HG03558 (cell line): Measurements from ENCODE around the gene PTGER3.

ENCODE experiments used
- ATAC-seq: cut with Tn5 transposase; IDR thresholded peaks from one replicate; pipeline ENCODE4 v1.9.1; 2021; ENCODE audit warnings: moderate number of reproducible peaks; ENCODE audit not compliant: unreplicated experiment; ENCODE audit errors: extremely low read depth

The PTGER3 gene

DNA sequence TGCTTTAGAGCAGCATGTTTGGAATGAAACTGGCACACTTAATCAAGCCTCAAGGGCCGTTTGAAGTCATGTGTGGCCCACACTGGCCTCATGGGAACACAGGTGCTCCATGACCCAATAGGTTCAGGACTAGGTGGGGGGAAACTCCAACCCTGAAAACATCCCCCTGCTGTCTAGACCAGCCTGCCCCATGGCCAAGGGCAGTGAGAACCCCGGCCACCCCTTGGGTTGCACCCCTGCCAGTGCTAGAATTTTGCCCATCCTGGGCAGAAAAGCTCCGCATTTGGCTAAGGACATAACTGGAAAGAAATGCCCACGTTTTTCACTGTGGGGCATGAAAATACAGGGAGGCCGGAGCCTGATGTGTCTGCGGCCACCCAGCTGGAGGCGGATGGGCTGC lies 6.1 kb upstream of the PTGER3 start:
- ATAC-seq, result no peak

DNA sequence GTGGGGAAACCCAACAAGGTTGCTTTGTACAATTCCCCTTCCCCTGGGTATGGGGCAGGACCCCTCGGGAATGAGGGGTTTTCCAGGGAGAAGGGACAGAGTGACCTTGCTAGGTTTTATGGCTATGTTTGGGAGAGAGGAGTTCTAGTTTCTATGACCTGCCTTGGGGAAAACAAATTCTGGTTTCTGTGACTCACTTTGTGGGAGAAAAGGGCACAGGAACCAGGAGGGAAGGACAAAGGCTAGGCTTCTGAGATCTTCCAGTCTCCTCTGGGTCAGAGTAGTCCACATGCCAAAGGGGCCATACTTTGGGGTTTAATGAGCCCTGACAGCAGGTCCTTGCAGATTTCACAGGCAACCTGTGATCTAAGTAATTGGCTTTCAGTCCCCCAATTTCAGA lies 5.5 kb upstream of the PTGER3 start:
- ATAC-seq, result no peak

DNA sequence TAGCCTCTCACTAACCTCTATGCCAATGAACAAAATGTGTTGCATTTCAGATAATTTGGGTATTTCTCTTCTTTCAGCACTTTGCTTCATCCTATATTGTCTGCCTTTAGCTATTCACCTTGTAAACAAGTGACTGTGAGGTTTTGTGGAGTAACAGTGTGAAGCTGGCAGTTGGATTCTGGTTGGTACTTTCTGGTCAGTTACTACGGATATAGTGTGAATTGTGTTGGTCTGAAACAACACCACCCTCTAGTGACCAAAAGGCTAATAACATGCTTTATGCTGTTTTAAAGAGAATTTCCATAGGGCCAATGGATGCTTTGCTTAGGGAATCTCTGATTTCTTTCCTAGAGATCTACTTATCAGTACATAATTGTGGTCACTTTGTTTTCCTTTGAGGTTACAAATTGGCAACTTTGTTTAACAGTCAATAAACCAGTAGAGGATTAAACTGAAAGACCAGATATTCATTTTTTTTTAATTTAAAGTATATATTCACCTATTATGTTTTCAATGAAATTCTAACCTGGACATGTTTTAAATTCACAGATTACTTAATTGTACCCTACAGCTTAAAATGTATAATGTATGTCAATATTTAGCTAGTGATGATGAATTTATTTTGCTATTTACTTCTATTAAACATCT lies 2.5 kb upstream of the PTGER3 start:
- ATAC-seq, result peak; percentile 70

DNA sequence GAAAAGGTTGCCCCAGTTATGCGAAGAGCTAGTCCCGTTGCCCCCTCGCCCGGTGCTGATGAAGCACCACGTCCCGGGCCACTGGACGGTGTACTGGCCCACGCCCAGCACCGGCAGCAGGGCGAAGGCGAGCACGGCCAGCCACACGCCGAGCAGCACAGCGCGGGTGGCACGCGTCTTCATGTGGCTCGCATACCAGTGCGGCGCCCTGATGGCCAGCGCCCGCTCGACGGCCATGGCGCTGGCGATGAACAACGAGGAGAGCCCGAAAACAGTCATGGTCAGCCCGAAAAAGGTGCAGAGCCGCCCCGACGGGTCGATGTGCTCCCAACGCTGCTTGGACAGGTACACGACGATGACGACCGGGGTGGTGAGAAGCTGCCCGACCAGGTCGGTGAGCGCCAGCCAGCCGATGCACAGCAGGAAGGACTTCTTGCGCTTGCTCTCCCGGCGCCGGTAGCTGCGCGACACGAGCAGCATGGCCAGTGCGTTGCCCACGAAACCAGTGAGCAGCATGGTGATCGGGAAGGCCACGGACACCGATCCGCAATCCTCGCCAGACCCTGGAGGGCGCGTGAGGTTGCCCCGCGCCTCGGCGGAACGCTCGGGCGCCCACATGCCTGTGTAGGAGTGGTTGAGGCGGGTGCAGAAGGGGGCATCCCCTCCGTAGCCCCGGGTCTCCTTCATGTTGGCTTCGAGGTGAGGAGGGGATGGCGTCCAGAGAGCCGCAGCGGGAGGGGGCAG lies 553 bp downstream of the PTGER3 start:
- ATAC-seq, result no peak

DNA sequence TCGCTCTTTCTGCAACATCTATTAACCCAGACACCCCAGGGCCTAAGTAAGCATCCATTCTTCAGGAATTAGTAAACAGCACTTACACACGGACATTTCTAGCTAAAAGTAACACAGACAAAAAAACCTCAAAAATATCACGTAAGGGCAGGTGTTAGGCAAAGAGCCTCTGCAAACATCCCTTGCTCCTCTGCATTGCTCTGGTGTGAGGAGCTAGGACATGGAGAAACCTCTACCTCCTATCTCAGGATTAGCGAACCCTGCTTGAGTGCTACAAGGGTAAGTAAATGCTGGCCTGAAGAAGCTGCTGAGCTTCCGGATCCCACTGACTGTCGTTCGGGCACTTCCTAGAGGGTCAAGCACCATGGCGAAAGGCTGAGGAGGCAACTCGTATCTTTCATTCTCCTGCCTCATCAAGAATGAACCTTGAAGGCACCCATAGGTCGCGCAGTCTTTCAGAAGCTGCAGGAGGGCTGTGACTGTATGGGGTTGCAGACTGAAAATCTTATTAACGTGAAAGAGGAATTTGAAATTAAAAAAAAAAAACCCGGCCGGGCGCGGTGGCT lies 2.1 kb downstream of the PTGER3 start:
- no peak for ATAC-seq

DNA sequence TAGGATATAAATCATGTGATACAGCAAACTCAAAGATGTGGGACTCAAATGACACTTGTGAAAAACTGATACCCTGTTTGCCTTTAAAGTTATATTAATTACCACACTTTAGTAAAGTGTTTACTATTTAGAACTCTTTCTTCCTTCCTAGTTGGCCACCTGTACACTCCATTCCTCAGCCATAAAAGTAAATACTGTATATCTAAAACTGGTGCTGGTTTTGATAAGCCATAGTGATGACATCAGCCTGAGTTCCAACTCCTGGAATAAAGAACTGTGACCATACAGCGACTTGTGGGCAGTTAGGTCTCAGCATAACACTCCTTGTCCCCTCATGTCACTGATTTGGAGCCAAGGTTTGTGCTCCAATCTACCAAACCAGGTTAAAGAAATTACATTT lies 2.8 kb downstream of the PTGER3 start:
- no peak for ATAC-seq

DNA sequence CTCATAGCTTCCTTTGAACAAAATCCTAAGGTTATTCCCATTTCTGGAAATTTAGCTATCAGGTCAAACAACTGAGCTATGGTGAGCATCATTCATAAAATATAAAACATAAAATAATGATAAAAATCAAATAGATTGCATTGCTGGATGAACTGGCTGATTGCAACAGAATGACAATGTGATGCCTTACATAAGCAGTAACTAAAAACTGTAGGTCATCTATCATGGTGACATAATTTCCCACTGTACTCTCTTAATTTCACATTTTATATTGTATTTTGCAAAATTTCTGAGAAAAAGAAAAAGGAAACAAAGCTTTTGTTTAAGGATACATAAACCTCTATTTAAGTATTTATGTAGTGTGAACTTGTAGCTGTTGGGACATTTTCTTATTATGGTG lies 4.6 kb downstream of the PTGER3 start:
- ATAC-seq, result no peak

DNA sequence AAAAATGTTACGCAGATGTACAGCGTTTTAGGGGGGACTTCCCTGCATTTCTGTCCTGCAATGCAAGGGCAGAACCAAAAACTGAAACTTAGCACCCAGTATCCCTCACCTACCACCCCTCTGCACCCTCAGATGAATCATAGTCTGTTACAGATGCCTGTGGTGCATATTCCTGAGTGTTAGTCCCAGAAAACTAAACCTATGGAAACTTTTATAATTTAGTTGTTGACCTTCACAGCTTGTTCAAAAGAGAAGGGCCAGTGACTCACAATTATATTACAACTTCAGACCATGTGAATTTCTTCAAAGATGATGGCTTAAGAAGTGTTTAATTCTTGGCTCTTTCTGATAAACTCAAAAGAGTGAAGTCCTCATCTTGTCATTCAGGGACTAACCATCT lies 5.8 kb downstream of the PTGER3 start:
- no peak for ATAC-seq

DNA sequence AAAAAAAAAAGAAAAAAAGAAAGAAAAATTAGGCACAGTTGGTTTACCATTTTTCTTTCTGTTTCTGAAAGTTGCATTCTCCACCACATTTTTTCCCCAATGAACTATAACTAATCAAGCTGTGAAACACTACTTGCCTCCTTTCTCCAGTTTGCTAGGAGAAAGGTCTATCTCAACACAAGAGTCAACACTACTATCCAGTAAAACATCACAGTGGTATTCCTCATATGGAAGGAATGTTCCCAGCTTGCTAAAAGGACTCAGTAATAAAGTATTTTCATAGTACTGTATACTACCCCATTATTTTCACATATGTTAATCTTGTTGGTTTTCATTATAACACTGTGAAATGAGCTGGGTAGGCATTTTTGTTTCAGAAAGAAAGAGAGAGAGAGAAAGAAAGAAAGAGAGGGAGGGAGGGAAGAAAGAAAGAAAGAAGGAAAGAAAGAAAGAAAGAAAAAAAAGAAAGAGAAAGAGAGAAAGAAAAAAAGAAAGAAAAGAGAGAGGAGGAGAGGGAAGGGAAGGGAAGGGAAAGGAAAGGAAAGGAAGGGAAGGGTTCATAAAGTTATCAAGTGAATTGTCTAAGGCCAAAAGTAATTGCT lies 7.9 kb downstream of the PTGER3 start:
- no peak for ATAC-seq

DNA sequence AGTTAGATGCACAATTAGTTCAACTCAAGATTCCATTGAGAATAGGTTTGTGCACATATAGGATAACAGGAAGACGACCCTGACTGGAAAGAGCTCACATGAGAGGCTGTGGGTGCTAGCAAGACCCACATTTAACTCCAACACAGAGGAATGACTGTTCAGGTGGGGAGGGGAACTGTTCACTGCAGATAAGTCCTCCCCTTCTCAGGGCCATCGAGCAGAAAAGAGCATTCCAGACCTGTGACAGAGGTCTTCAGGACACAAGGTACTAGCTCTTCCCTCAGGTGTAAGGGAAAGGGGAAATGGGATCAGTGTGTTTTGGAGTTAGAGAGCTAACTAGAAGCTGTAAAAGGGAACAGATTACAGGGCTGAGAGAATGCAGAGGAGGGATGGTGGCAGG lies 8.7 kb downstream of the PTGER3 start:
- ATAC-seq, result no peak

DNA sequence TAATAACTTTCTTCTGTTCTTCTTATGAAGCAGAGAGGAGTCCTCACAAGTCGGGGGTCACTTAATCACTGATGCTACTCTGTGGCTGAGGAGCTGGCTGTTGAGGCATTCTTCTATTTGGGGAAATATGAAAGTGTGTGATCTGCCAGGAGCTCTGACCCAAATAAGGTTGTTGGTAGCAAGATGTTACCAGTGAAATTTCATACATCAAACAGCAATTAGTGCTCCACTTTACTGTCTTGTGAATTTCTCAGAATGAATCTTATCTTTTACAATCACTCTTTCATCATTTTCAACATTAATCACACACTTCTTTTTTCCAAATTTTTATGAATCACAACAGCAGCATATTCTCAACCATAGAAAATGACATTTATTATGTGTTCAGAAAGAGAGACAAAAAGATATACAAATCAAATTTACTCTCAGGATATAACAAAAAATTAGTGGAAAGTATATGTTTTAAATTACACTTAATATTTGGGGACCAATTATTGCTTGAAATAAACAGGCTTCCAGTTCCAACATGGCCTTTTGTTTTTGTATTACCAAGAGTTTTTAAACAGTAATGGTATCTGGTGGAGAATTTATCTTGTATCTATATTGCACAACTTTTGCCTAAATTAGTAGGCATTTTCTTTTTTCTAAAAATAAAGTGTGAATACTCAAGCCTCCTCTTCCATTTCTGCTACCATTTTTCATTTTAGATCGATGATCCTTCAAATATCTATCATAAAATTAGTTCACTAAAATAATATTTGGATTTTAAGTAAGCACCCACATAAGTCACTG lies 9.6 kb downstream of the PTGER3 start:
- ATAC-seq, result no peak

DNA sequence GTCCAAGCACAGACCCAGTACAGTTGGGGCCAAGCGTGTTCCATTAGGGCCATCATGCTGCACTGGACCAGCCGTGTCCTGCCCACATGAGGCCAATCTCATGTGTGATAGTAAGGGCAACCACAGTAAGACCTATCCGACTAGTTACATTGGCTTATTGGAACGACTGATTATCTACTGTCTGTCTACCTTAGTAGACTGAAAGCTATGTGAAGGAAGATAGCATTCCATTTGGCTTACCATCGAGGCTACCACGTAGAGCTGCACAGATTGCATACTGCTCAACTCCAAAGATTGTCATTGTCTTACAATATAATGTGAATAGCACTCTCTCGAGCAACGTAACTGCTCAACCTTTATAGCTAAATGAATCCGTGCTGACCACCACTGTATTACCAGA lies 10.6 kb downstream of the PTGER3 start:
- ATAC-seq, result no peak

DNA sequence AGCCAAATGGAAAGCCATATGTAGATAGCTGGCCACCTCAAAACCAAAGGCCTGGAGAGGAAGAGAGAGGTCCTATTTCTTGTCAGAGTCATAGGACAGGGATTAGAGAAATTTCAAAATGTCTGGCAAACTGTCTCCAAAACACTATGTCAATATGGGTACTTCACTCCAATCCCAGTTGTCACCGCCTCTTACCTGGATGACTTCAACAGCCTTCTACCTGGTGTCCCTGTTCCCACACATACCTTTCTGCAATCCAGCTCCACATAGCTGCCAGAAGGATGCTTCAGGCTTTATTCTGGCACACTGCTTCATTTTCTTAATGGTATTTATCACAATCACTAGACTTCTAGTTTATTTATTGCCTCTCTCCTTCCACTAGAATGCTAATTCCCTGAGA lies 14.5 kb downstream of the PTGER3 start:
- ATAC-seq, result no peak

DNA sequence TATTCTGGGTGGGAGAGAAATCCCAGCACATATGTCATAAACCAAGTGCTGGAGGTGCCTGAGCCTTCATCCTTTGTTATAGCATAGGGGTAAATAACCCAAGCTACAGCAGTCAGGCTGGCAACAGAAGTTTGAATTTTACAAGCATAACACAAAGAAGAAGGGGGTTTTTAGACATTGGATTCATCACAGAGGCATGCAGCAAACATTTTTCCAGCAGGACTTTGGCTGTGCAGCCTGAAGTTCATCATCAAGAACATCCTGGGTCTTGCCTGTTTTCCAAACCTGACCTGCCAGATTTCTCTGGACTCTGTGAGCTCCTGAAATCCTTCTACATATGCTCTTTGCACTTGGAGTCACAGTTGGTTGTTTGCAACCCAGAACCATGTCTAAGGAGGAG lies 16.2 kb downstream of the PTGER3 start:
- no peak for ATAC-seq

DNA sequence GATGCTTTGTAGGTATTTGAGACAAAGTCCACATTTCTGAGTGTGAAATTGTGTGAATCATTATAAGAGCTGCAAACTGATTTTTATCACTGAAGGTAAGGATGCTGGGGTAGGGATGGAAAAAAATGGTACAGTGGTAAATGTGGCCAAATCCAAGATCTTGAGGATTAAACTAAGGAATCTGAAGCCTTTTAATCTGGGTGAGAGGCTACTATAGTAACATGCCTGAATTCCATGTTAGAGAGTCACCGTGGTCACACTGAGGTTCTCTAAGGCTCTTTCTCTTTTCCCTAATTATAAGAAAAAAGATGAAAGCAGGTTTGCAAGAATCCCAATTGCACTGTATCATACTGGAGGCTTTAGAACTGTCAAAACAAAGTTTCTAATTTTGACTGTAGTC lies 17.6 kb downstream of the PTGER3 start:
- ATAC-seq, result no peak

DNA sequence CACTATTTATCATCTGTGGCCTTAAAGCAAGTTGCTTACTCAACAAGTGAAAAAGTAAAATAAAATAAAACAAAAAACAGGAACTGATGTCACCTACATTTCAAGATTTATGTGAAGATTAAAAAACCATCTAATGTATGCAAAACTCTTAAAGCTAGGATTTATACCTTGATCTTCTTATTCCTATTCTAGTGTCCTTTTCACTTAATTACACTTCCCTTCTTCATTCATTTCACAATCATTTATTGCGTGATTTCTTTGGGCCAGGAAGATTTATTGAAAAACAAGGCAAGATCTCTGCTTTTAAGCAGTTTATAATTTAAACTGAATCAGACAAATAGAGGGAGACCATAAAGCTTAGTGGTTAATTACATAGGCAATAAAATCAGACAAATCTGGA lies 18.6 kb downstream of the PTGER3 start:
- no peak for ATAC-seq

DNA sequence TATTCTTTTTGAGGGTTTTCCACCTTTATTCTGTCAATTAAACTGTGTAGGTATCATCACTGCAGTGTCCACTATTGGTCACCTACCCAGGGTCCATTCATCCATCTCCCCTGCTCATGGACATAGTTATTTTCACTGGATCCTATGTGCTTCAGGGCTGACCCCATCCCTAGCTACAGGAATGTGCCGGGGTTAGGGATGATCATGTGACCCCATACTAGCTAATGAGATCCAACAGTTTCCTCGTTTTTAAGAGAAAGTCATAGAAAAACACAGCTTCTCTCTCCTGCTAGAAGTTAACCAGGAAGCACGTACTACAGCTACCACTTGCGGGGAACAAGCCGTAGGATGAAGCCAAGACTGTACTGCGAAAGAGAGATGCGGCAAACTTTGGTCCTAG lies 19.6 kb downstream of the PTGER3 start:
- no peak for ATAC-seq

DNA sequence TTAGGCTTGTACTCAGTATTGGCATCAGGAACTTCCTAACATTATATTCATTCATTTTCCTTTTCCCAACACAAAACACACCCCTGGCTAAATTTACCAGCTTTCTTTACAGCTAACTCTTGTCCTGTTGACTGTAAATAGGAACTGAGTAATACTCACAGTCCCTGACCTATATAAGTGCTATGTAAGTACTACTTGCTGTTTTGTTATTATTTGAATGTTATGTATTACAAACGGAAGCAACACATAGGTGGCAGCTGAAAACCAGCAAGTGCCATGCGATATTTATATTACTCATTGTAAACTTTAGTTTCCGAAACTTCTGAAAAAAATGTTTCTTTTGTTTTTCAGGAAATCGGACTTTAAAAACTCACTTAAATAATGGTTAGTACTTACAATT lies 21.5 kb downstream of the PTGER3 start:
- ATAC-seq, result no peak

DNA sequence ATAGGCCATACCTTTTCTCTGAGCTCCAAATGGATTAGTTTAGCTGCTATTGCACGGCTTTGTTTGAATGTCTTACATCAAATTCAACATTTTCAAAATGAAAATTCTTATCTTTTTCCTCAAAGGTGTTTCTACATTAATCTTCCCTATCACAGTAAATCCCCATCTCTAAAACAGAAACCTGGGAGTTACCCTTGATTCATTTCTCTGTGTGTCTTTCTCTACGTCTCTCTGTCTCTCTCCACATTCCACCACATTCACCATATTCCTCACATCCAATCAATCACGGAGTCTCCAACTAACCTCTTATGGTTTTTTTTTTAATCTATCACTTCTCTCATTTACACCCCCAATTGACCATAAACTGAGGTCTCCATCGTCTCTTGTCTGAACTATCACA lies 24.1 kb downstream of the PTGER3 start:
- no peak for ATAC-seq

DNA sequence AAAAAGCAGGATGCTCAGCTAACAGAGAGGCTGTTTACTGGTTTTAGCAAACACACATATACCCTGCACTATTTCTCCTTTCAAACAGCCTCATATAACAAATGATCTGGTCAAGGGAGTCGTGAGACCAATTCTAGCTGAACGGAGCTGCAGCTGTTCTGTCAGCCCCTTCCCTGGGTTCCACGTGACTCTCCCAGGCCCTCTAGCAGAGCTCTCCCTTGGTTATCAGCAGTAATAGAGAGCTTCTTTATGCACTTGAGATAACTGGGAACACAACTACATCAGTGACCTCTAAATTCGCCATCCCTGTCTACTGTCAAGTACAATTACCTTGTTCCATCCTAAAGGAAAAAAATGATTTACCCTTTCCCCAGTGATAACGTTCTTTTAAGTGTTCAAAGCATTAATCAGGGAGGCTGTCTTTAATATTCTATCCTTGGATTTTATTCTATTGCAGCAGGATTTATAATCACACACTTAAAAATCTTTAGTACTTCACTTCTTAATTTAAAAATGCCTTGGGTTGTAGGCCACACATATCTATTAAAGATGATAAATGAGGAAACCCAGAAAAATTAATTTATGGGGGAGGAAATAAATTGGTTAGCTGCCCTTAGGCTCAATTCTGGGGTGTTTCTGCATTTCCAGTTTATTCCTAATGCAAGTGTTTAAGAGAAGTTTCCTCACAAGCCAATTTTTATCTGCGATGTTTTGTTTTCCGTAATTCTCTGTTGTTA lies 28.2 kb downstream of the PTGER3 start:
- no peak for ATAC-seq
